CD4-positive, alpha-beta T cell (primary cell): ENCODE results near the gene BICRAL. TPM values are rescaled to one million over a fixed set of nuclear protein-coding genes. Genes with fewer than 3 reads are reported as not detected.
"Not testable (repeated sequence)": the region's sequence is repeated elsewhere in the genome, so short reads cannot be mapped to it uniquely, and the experiment has no call there.

Experiments
- ATAC-seq: fragments of 200-7000 bp; cut with Tn5 transposase; one replicate; pipeline ENCODE4 v1.10.0; 2022; ENCODE audit warnings: mild to moderate bottlenecking; ENCODE audit not compliant: poor library complexity
- CTCF ChIA-PET: fragments of 350-600 bp; sonication (Branson Sonifier 250); formaldehyde crosslinking; loops from one replicate; lab custom pipeline; 2021; ENCODE audit warnings: antibody characterized with exemption, inconsistent platforms; lab: Charles Lee
- POLR2A ChIA-PET: fragments of 350-600 bp; sonication (Branson Sonifier 250); formaldehyde crosslinking; loops from one replicate; lab custom pipeline; 2021; ENCODE audit warnings: antibody characterized with exemption, inconsistent platforms; lab: Charles Lee
- DNase-seq, 14 experiments: peaks; one replicate each; pipeline ENCODE4 v3.0.0-alpha.2; 2013 to 2020; ENCODE audit warnings: mixed read lengths in 2 of 14
- H3K27ac ChIP-seq, 2 donors: one replicate each; pipeline versions ENCODE4 v1.5.1 to v1.7.0; 2013; ENCODE audit warnings: low read length in 2 of 2, low read depth in 1 of 2, mild to moderate bottlenecking in 1 of 2
- H3K27me3 ChIP-seq, 2 experiments: 1 replicate in 1 of 2; 2 replicates in 1 of 2; pipeline versions ENCODE4 v1.6.1 to v1.7.0; 2013; ENCODE audit warnings: low read length in 2 of 2, control low read depth in 1 of 2, mild to moderate bottlenecking in 1 of 2, moderate library complexity in 1 of 2; ENCODE audit not compliant: insufficient read depth in 2 of 2, control insufficient read depth in 1 of 2
- H3K36me3 ChIP-seq: one replicate; pipeline ENCODE4 v1.6.1; 2013; ENCODE audit warnings: low read length, control low read depth; ENCODE audit not compliant: insufficient read depth
- H3K4me1 ChIP-seq: one replicate; pipeline ENCODE4 v1.6.1; 2013; ENCODE audit warnings: low read length, control low read depth; ENCODE audit not compliant: insufficient read depth
- H3K4me3 ChIP-seq: one replicate; pipeline ENCODE4 v1.5.1; 2013; ENCODE audit warnings: mild to moderate bottlenecking, low read length, moderate library complexity
- H3K9me3 ChIP-seq, 2 experiments: 1 replicate in 1 of 2; 2 replicates in 1 of 2; pipeline versions ENCODE4 v1.6.1 to v1.7.0; 2013; ENCODE audit warnings: low read length in 2 of 2, mild to moderate bottlenecking in 2 of 2, control low read depth in 1 of 2, moderate library complexity in 1 of 2; ENCODE audit not compliant: control insufficient read depth in 1 of 2, insufficient read depth in 1 of 2
- H3K27ac Mint-ChIP-seq: one replicate; pipeline ENCODE4 v1.8.0; 2020; ENCODE audit warnings: mixed read lengths
- H3K27me3 Mint-ChIP-seq: one replicate; pipeline ENCODE4 v1.8.0; 2021; ENCODE audit warnings: mixed read lengths
- H3K36me3 Mint-ChIP-seq: one replicate; pipeline ENCODE4 v1.8.0; 2021; ENCODE audit warnings: low read depth, mixed read lengths
- H3K4me1 Mint-ChIP-seq: one replicate; pipeline ENCODE4 v1.8.0; 2021; ENCODE audit warnings: low read depth, mixed read lengths
- H3K4me3 Mint-ChIP-seq: one replicate; pipeline ENCODE4 v1.8.0; 2020; ENCODE audit warnings: mild to moderate bottlenecking, mixed read lengths
- H3K9me3 Mint-ChIP-seq: one replicate; pipeline ENCODE4 v1.8.0; 2020; ENCODE audit warnings: mixed read lengths
- intact Hi-C, 2 experiments: fragments of 100-400 bp; cut with DNase I in 1 of 2; cut with micrococcal nuclease in 1 of 2; formaldehyde crosslinking; loops; one replicate each; pipeline versions ENCODE4 v1.15.1 to v1.9.0; 2023 to 2025; cut with DNase I, micrococcal nuclease
- total RNA-seq, 174 experiments: library from RNA in 2 of 174; stranded (reverse) in 2 of 174; gene quantifications; one replicate each; pipeline ENCODE4 v1.2.3 and lab custom pipeline; 2021 to 2026
- TF ChIP-seq, protein P1 (sequence below): fragments of 200-600 bp; IDR thresholded peaks from one replicate; pipeline ENCODE4 v1.8.0; 2022; ENCODE audit warnings: antibody characterized with exemption, mild to moderate bottlenecking

Gene BICRAL
- total RNA-seq, 2 experiments from 2014 or later: 15.0 to 15.8 TPM

DNA sequence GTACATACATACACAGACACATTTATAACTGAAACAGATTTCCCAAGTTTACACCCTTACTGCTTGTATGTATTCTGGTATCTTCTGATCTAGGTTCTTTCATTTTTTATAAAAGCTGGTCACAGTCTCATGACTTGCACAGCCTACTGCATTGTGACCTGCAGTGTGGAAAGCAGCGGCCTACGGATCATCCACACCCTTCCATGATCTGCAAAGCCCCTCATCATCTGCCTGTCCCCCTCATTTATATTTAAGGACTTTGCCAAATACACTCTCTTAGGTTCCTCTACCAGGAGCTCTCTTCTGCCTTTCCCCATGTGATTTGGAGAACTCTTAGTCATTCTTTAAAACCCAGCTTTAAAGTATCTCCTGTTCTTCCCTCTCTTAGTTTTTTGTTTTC, 12.0 kb upstream of the BICRAL start:
- Histone ChIP-seq H3K36me3 (peaks cover 10% of the 10 kb centered on the region), H3K4me3 (no peak overlapping the region), H3K9me3 (no peaks in the 10 kb centered on the region), H3K27me3 (no peaks in the 10 kb centered on the region), H3K4me1 (peaks cover 59% of the 10 kb centered on the region), H3K27ac (peak overlapping the region; percentile 45 to 98)
- TF ChIP-seq, protein P1, sequence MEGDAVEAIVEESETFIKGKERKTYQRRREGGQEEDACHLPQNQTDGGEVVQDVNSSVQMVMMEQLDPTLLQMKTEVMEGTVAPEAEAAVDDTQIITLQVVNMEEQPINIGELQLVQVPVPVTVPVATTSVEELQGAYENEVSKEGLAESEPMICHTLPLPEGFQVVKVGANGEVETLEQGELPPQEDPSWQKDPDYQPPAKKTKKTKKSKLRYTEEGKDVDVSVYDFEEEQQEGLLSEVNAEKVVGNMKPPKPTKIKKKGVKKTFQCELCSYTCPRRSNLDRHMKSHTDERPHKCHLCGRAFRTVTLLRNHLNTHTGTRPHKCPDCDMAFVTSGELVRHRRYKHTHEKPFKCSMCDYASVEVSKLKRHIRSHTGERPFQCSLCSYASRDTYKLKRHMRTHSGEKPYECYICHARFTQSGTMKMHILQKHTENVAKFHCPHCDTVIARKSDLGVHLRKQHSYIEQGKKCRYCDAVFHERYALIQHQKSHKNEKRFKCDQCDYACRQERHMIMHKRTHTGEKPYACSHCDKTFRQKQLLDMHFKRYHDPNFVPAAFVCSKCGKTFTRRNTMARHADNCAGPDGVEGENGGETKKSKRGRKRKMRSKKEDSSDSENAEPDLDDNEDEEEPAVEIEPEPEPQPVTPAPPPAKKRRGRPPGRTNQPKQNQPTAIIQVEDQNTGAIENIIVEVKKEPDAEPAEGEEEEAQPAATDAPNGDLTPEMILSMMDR: no peak
- H3K4me3 Mint-ChIP-seq: peak overlapping the region; percentile 3
- H3K4me1 Mint-ChIP-seq: peaks cover 77% of the 10 kb centered on the region
- no peaks in the 10 kb centered on the region for H3K9me3 Mint-ChIP-seq
- DNase-seq (peak in 2 of 14 experiments; percentile 27 to 36), ATAC-seq (no peak)
- POLR2A ChIA-PET: interaction anchor here (1.6 to 22.3 kb wide), 8 partner anchors 10 to 160 kb away, joined by 4 to 1427 read pairs (median 50); partner anchors contain the start of genes BICRAL, CNPY3, RPL7L1 and TBCC
- intact Hi-C loops: loop anchor here (5.0 kb wide), 3 partner anchors 43 to 108 kb away; no protein-coding TSS in a partner anchor
- H3K36me3 Mint-ChIP-seq: peaks cover 29% of the 10 kb centered on the region
- H3K27me3 Mint-ChIP-seq: no peaks in the 10 kb centered on the region
- H3K27ac Mint-ChIP-seq: peak overlapping the region; percentile 99
- CTCF ChIA-PET: interaction anchor here (0.5 to 3.9 kb wide), 7 partner anchors 10 to 108 kb away, joined by 3 to 23 read pairs (median 5); partner anchors contain the start of gene TBCC

DNA sequence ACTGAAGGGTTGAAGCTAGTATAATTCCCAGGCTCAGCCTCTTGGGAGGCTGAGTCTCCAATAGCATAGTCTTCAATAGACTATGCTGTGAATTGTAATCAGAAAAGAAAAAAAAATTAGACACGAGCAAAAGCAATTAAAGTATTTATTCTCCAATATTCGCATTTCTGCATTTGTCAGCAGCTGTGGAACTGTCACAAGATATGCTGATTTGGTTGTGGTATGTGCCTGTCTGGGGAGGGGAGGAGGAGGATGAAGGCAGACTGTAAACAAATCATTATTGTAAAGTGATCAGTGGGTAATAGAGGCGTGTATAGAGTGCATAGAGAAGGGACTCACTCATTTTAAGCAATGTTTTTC, 10.1 kb upstream of the BICRAL start:
- TF ChIP-seq, protein P1: no peak
- Mint-ChIP-seq H3K27me3 (no peaks in the 10 kb centered on the region), H3K9me3 (no peaks in the 10 kb centered on the region), H3K36me3 (peaks cover 13% of the 10 kb centered on the region), H3K4me3 (peak overlapping the region; percentile 76), H3K4me1 (peaks cover 75% of the 10 kb centered on the region), H3K27ac (peak overlapping the region; percentile 99)
- Histone ChIP-seq H3K4me1 (peaks cover 75% of the 10 kb centered on the region), H3K9me3 (no peaks in the 10 kb centered on the region), H3K4me3 (peak overlapping the region; percentile 19), H3K27me3 (no peaks in the 10 kb centered on the region), H3K36me3 (peaks cover 5% of the 10 kb centered on the region), H3K27ac (peak overlapping the region; percentile 92 to 94)
- POLR2A ChIA-PET: interaction anchor here (0.6 to 22.3 kb wide), 38 partner anchors 12 to 858 kb away, joined by 3 to 1427 read pairs (median 4); partner anchors contain the start of genes BICRAL, CNPY3, GTPBP2 and KLC4
- peak; percentile 27 for ATAC-seq
- peak in 8 of 14 experiments; percentile 20 to 84 (median 41) for DNase-seq
- CTCF ChIA-PET: interaction anchor here (0.9 to 3.9 kb wide), 8 partner anchors 8 to 119 kb away, joined by 3 to 23 read pairs (median 5); partner anchors contain the start of gene TBCC
- intact Hi-C loops: loop anchor here (1.0 to 5.0 kb wide), 5 partner anchors 11 to 109 kb away; partner anchors contain the start of genes BICRAL (in 2 of the 2) and TBCC (in 2 of the 2)

DNA sequence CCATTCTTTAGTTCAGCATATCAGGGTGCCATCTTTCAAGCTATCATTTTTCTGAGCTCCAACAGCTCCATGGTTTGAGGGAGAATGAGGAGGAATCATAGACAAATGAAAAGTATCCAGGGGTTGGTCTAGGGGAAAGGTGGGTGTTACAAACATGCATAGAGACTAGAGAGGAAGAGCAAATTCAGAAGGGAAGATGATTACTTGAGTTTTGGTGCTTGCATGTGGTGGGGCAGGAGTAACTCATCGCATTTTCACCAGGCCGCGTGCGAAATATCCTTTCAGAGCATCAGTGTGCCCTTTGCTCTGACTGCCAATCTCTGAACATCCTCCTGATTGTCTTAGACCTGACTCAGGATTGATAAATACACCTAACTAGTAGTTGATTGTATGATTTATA, 7.7 kb upstream of the BICRAL start:
- Mint-ChIP-seq H3K36me3 (peaks cover 5% of the 10 kb centered on the region), H3K9me3 (no peaks in the 10 kb centered on the region), H3K4me3 (peak overlapping the region; percentile 70), H3K27ac (peak overlapping the region; percentile 94), H3K4me1 (peaks cover 75% of the 10 kb centered on the region), H3K27me3 (no peaks in the 10 kb centered on the region)
- Histone ChIP-seq H3K4me3 (no peak overlapping the region), H3K27me3 (no peaks in the 10 kb centered on the region), H3K9me3 (no peaks in the 10 kb centered on the region), H3K27ac (peak overlapping the region; percentile 85 to 94), H3K36me3 (peaks cover under 1% of the 10 kb centered on the region), H3K4me1 (peaks cover 79% of the 10 kb centered on the region)
- peak in 7 of 14 experiments; percentile 16 to 65 (median 52) for DNase-seq
- ChIA-PET CTCF (interaction anchor here (1.0 kb wide), 1 partner anchor 112 kb away, joined by 3 read pairs; no protein-coding TSS in a partner anchor), POLR2A (interaction anchor here (9.8 to 22.3 kb wide), 2 partner anchors 10 to 29 kb away, joined by 724 to 1427 read pairs; partner anchors contain the start of genes BICRAL and TBCC)
- intact Hi-C loops: loop anchor here in 1 of 2 experiments (5.0 kb wide), 2 partner anchors 48 to 112 kb away; no protein-coding TSS in a partner anchor
- TF ChIP-seq, protein P1: no peak
- no peak for ATAC-seq

DNA sequence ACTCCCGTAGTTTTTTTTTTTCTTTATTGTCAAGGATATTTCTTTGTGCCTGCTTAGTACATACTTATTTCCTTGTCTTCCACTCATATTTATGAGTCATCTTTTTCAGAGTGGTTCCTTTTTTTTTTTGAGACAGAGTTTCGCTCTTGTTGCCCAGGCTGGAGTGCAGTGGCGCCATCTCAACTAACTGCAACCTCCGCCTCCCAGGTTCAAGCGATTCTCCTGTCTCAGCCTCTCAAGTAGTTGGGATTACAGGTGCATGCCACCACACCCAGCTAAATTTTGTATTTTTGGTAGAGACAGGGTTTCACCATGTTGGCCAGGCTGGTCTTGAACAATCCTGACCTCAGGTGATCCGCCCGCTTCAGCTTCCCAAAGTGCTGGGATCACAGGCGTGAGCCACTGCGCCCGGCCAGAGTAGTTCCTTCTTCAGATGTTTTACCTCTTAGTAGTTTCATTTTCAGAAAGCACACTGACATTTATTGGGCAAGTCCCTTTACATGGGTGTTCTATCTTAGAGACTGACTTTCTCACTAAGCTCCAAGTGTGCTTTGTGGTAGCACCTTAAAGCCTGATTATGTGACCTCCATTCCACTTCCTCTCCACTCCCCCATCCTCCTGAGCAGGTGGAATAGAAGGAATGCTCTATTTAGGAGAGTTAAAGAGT, 6.9 kb upstream of the BICRAL start:
- intact Hi-C loops: loop anchor here in 1 of 2 experiments (5.0 kb wide), 2 partner anchors 47 to 113 kb away; no protein-coding TSS in a partner anchor
- ATAC-seq (peak; percentile 13), DNase-seq (peak in 11 of 14 experiments; percentile 25 to 83 (median 47))
- Histone ChIP-seq H3K4me1 (peaks cover 76% of the 10 kb centered on the region), H3K27ac (peak overlapping the region; percentile 85 to 94), H3K4me3 (peak overlapping the region; percentile 41)
- not testable (repeated sequence) for H3K27me3 ChIP-seq, H3K9me3 ChIP-seq, H3K36me3 Mint-ChIP-seq, H3K9me3 Mint-ChIP-seq, H3K27me3 Mint-ChIP-seq, H3K36me3 ChIP-seq
- Mint-ChIP-seq H3K4me1 (peaks cover 76% of the 10 kb centered on the region), H3K27ac (peak overlapping the region; percentile 94), H3K4me3 (peak overlapping the region; percentile 70)
- CTCF ChIA-PET: interaction anchor here (0.5 to 1.4 kb wide), 3 partner anchors 29 to 175 kb away, joined by 3 to 5 read pairs (median 3); partner anchors contain the start of gene TBCC
- POLR2A ChIA-PET: interaction anchor here (0.6 to 22.3 kb wide), 9 partner anchors 10 to 211 kb away, joined by 3 to 1427 read pairs (median 4); partner anchors contain the start of genes BICRAL, CNPY3, RPL7L1 and TBCC
